Measurements from ENCODE around the gene WFDC1. TPM values are rescaled to one million over a fixed set of nuclear protein-coding genes. Genes with fewer than 3 reads are reported as not detected.

The WFDC1 gene
- total RNA-seq, 1 donor from 2014 or later: 12.0 TPM

GRCh38 chr16:84323606-84324005, 28.9 kb downstream of the WFDC1 start:
- no peak overlapping the region for H3K27ac ChIP-seq
- H3K9me3 ChIP-seq: no peaks in the 10 kb centered on the region
- TF ChIP-seq POLR2AphosphoS5 (IDR thresholded peaks at IDR 0.05; ENCODE audit: insufficient read depth in 1 of 2, low read depth in 1 of 2): no peak
- no peak for TF ChIP-seq POLR2A (IDR thresholded peaks at IDR 0.05)
- TF ChIP-seq, protein P1, sequence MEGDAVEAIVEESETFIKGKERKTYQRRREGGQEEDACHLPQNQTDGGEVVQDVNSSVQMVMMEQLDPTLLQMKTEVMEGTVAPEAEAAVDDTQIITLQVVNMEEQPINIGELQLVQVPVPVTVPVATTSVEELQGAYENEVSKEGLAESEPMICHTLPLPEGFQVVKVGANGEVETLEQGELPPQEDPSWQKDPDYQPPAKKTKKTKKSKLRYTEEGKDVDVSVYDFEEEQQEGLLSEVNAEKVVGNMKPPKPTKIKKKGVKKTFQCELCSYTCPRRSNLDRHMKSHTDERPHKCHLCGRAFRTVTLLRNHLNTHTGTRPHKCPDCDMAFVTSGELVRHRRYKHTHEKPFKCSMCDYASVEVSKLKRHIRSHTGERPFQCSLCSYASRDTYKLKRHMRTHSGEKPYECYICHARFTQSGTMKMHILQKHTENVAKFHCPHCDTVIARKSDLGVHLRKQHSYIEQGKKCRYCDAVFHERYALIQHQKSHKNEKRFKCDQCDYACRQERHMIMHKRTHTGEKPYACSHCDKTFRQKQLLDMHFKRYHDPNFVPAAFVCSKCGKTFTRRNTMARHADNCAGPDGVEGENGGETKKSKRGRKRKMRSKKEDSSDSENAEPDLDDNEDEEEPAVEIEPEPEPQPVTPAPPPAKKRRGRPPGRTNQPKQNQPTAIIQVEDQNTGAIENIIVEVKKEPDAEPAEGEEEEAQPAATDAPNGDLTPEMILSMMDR (IDR thresholded peaks at IDR 0.05): no peak
- no peaks in the 10 kb centered on the region for H3K27me3 ChIP-seq
- DNase-seq (ENCODE audit: extremely low spot score in 2 of 2): no peak
- intact Hi-C loops (cut with DNase I): no loop called here
- no peaks in the 10 kb centered on the region for H3K4me1 ChIP-seq
- H3K36me3 ChIP-seq: no peaks in the 10 kb centered on the region
- H3K4me3 ChIP-seq: no peak overlapping the region

DNA sequence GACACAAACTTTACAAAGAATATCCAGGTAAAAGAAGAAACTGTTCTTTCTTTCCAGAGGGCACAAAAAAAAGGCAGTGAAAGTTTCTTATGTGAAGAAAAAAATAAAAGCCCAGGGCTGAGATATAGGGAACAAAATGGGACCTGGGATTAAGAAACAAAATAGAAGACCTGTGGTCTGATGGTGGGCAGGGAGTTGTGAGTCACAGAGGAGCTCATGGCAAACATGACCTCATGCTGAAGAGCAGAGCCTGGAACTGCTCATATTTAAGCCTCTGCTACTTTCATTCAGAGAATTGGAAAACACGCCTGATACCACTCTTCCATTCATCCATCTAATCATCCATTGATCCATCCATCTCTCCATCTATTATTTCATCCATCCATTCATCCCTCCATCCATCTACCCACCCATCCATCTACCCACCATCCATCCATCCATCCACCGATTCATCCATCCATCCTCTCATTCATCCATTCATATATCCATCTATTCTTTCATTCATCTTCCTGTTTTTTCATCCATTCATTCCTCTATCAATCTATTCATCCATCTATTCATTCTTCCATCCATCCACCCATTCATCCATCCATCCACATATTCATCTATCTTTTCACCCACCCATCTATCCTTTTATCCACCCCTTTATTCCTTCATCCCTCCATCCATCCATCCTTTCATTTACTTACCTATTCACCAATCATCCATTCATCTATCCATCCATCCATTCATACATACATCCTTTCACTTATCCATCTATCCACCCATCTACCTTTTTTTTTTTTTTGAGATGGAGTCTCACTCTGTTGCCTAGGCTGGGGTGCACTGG, 30.0 kb downstream of the WFDC1 start:
- intact Hi-C loops (cut with DNase I): no loop called here
- no peaks in the 10 kb centered on the region for H3K27me3 ChIP-seq
- DNase-seq (ENCODE audit: extremely low spot score in 2 of 2): no peak
- H3K9me3 ChIP-seq: no peaks in the 10 kb centered on the region
- H3K4me3 ChIP-seq: no peak overlapping the region
- TF ChIP-seq POLR2A (IDR thresholded peaks at IDR 0.05) (no peak), POLR2AphosphoS5 (IDR thresholded peaks at IDR 0.05; ENCODE audit: insufficient read depth in 1 of 2, low read depth in 1 of 2) (no peak)
- TF ChIP-seq, protein P1 (IDR thresholded peaks at IDR 0.05): no peak
- H3K36me3 ChIP-seq: no peaks in the 10 kb centered on the region
- no peaks in the 10 kb centered on the region for H3K4me1 ChIP-seq
- H3K27ac ChIP-seq: no peak overlapping the region

GRCh38 chr16:84326545-84326944, 31.9 kb downstream of the WFDC1 start:
- TF ChIP-seq POLR2A (IDR thresholded peaks at IDR 0.05): no peak
- no peak for TF ChIP-seq POLR2AphosphoS5 (IDR thresholded peaks at IDR 0.05; ENCODE audit: insufficient read depth in 1 of 2, low read depth in 1 of 2)
- TF ChIP-seq, protein P1 (IDR thresholded peaks at IDR 0.05): no peak
- intact Hi-C loops (cut with DNase I): no loop called here
- H3K27ac ChIP-seq: no peak overlapping the region

DNA sequence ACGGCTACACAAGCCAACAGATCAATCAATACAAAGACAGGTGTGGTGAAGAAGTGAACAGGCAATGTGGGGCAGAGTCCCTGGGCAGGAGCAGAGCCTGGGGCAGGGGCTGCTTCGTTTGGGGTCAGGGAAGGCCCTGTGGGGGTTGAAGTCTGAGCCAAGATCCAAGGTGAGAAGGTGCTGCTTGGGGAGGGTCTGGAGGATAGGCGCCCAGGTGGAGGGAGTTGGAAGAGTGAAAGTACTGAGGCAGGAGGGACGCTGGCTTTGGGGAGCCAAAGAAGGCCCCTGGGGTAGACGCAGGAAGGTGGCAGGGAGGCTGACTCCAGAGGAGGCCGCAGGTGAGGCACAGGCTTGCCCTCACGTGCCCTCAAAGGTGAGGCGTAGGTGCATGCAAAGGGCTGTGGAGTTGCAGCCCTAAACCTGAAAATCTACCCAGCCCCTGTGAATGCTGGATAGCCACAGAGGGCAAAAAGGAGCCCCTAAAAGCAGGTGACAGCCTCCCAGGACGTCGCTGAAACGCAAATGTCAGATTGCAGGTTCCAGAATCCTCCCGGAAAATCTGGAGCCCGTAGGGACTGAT, 33.3 kb downstream of the WFDC1 start:
- no peak for TF ChIP-seq POLR2A (IDR thresholded peaks at IDR 0.05)
- TF ChIP-seq POLR2AphosphoS5 (IDR thresholded peaks at IDR 0.05; ENCODE audit: insufficient read depth in 1 of 2, low read depth in 1 of 2): no peak
- TF ChIP-seq, protein P1 (IDR thresholded peaks at IDR 0.05): no peak
- no peak for DNase-seq (ENCODE audit: extremely low spot score in 2 of 2)
- no peak overlapping the region for H3K4me3 ChIP-seq
- no peak overlapping the region for H3K27ac ChIP-seq
- no peaks in the 10 kb centered on the region for H3K36me3 ChIP-seq
- no peaks in the 10 kb centered on the region for H3K9me3 ChIP-seq
- no peaks in the 10 kb centered on the region for H3K4me1 ChIP-seq
- no peaks in the 10 kb centered on the region for H3K27me3 ChIP-seq
- intact Hi-C loops (cut with DNase I): no loop called here

More at GRCh38 chr16:84326545-84326944, 31.9 kb downstream of the WFDC1 start:
- Histone ChIP-seq H3K4me1 (no peaks in the 10 kb centered on the region), H3K4me3 (no peak overlapping the region), H3K9me3 (no peaks in the 10 kb centered on the region), H3K36me3 (no peaks in the 10 kb centered on the region), H3K27me3 (no peaks in the 10 kb centered on the region)
- DNase-seq (ENCODE audit: extremely low spot score in 2 of 2): no peak

DNA sequence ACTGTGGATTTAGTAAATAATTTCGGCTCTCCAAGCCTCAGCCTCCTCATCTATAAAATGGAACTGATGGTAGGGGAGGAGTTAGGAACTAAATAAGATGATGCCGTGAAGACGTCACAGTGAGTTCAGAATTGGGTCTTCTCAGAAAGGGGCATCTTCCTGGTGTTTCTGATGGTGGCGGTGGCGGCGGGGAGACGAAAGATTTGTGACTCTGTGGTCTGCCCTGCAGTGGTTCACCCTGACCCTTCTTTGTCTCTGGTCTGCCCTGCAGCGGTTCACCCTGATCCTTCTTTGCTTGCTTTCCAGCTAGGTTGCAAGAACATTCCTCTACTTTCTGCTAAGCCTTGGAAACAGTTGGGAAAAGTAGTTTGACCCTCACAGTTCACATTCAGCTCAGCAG, 34.3 kb downstream of the WFDC1 start:
- H3K9me3 ChIP-seq: no peaks in the 10 kb centered on the region
- TF ChIP-seq POLR2AphosphoS5 (IDR thresholded peaks at IDR 0.05; ENCODE audit: insufficient read depth in 1 of 2, low read depth in 1 of 2): no peak
- TF ChIP-seq, protein P1 (IDR thresholded peaks at IDR 0.05): no peak
- no peak for TF ChIP-seq POLR2A (IDR thresholded peaks at IDR 0.05)
- intact Hi-C loops (cut with DNase I): no loop called here
- H3K4me1 ChIP-seq: no peaks in the 10 kb centered on the region
- DNase-seq (ENCODE audit: extremely low spot score in 2 of 2): no peak
- no peaks in the 10 kb centered on the region for H3K27me3 ChIP-seq
- H3K4me3 ChIP-seq: no peak overlapping the region
- H3K36me3 ChIP-seq: no peaks in the 10 kb centered on the region
- no peak overlapping the region for H3K27ac ChIP-seq

Measured in vagina (tissue), 2 donors.